GM23338 (cell line): ENCODE results near the gene EML1. TPM values are rescaled to one million over a fixed set of nuclear protein-coding genes. Genes with fewer than 3 reads are reported as not detected.

Source experiments
- ATAC-seq: fragments of 200-7000 bp; cut with Tn5 transposase; 3 replicates; pipeline ENCODE4 v1.9.1; 2020
- DNase-seq: peaks from one replicate; pipeline ENCODE4 v3.0.0-alpha.2; 2015; ENCODE audit warnings: low spot score
- H2AFZ ChIP-seq: fragments of 200-600 bp; sonication (generic); 2 replicates; pipeline ENCODE4 v1.8.0; 2016; ENCODE audit warnings: antibody characterized with exemption, mild to moderate bottlenecking, moderate library complexity
- H3F3A ChIP-seq: fragments of 200-600 bp; sonication (generic); replicated peaks from 2 replicates; pipeline ENCODE4 v1.8.0; 2017; ENCODE audit warnings: antibody characterized with exemption, mixed run types, low read depth
- H3K27ac ChIP-seq: fragments of 200-600 bp; sonication (generic); 2 replicates; pipeline ENCODE4 v1.6.1; 2016; ENCODE audit warnings: low read depth
- H3K27me3 ChIP-seq: fragments of 200-600 bp; sonication (generic); 2 replicates; pipeline ENCODE4 v1.8.0; 2016; ENCODE audit warnings: mild to moderate bottlenecking, mixed run types, moderate library complexity; ENCODE audit not compliant: insufficient read depth
- H3K36me3 ChIP-seq: fragments of 200-600 bp; sonication (generic); 2 replicates; pipeline ENCODE4 v1.8.0; 2016; ENCODE audit warnings: mild to moderate bottlenecking; ENCODE audit not compliant: insufficient read depth
- H3K4me1 ChIP-seq: fragments of 200-600 bp; sonication (generic); 2 replicates; pipeline ENCODE4 v1.8.0; 2016; ENCODE audit warnings: mild to moderate bottlenecking, moderate library complexity; ENCODE audit not compliant: insufficient read depth
- H3K4me2 ChIP-seq: fragments of 200-600 bp; sonication (generic); 2 replicates; pipeline ENCODE4 v1.7.1; 2017; ENCODE audit warnings: mixed run types
- H3K4me3 ChIP-seq: fragments of 200-600 bp; sonication (generic); 2 replicates; pipeline ENCODE4 v1.6.1; 2016; ENCODE audit warnings: mixed run types
- H3K79me2 ChIP-seq: fragments of 200-600 bp; sonication (generic); replicated peaks from 2 replicates; pipeline ENCODE4 v1.8.0; 2017; ENCODE audit warnings: mild to moderate bottlenecking; ENCODE audit not compliant: insufficient read depth
- H3K9me2 ChIP-seq: fragments of 200-600 bp; sonication (generic); 2 replicates; pipeline ENCODE4 v1.8.0; 2017; ENCODE audit not compliant: insufficient read depth
- H4K20me1 ChIP-seq: fragments of 200-600 bp; sonication (generic); replicated peaks from 2 replicates; pipeline ENCODE4 v1.8.0; 2017; ENCODE audit warnings: mild to moderate bottlenecking; ENCODE audit not compliant: insufficient read depth
- H3K27ac Mint-ChIP-seq: 2 replicates; pipeline ENCODE4 v1.8.0; 2020; ENCODE audit warnings: inconsistent platforms, mild to moderate bottlenecking, moderate library complexity, mixed read lengths
- H3K27me3 Mint-ChIP-seq: 3 replicates; pipeline ENCODE4 v1.8.0; 2022; ENCODE audit warnings: low read depth, mild to moderate bottlenecking, moderate library complexity, mixed read lengths, inconsistent platforms; ENCODE audit not compliant: insufficient read depth, poor library complexity
- H3K36me3 Mint-ChIP-seq: 3 replicates; pipeline ENCODE4 v1.8.0; 2021; ENCODE audit warnings: low read depth, mild to moderate bottlenecking, inconsistent platforms, moderate library complexity, mixed read lengths
- H3K4me1 Mint-ChIP-seq: 3 replicates; pipeline ENCODE4 v1.8.0; 2020; ENCODE audit warnings: mild to moderate bottlenecking, inconsistent platforms, mixed read lengths
- H3K4me3 Mint-ChIP-seq: 3 replicates; pipeline ENCODE4 v1.8.0; 2021; ENCODE audit warnings: moderate library complexity, mild to moderate bottlenecking, inconsistent platforms, mixed read lengths
- H3K9me3 Mint-ChIP-seq: 3 replicates; pipeline ENCODE4 v1.8.0; 2020; ENCODE audit warnings: moderate library complexity, mild to moderate bottlenecking, inconsistent platforms, mixed read lengths
- CREB1 ChIP-seq: fragments of 250-450 bp; sonication (Bioruptor Pico); IDR thresholded peaks from 2 replicates; pipeline ENCODE4 v1.5.0; 2020; ENCODE audit warnings: low read depth, mild to moderate bottlenecking, moderate library complexity
- EZH2 ChIP-seq: fragments of 200-600 bp; sonication (generic); IDR thresholded peaks from one replicate; pipeline ENCODE4 v1.8.0; 2017; ENCODE audit warnings: antibody characterized with exemption, mild to moderate bottlenecking, low read depth; ENCODE audit not compliant: unreplicated experiment
- EZH2phosphoT487 ChIP-seq: fragments of 200-600 bp; sonication (generic); IDR thresholded peaks from one replicate; pipeline ENCODE4 v1.8.1; 2018; ENCODE audit warnings: antibody characterized with exemption; ENCODE audit not compliant: unreplicated experiment
- JUNB ChIP-seq: IDR thresholded peaks from one replicate; pipeline ENCODE4 v1.6.1; 2016; ENCODE audit warnings: antibody characterized with exemption; ENCODE audit not compliant: unreplicated experiment
- NANOG ChIP-seq: IDR thresholded peaks from 2 replicates; pipeline ENCODE4 v1.6.1; 2016; ENCODE audit warnings: antibody characterized with exemption, borderline replicate concordance
- POLR2AphosphoS5 ChIP-seq: IDR thresholded peaks from 2 replicates; pipeline ENCODE4 v1.6.1; 2016; ENCODE audit warnings: antibody characterized with exemption, low read depth
- STAT1 ChIP-seq: IDR thresholded peaks from one replicate; pipeline ENCODE4 v1.6.1; 2016; ENCODE audit warnings: antibody characterized with exemption; ENCODE audit not compliant: unreplicated experiment
- ZNF114 ChIP-seq: fragments of 250-450 bp; sonication (Bioruptor Pico); IDR thresholded peaks from 2 replicates; pipeline ENCODE4 v1.5.0; 2020; ENCODE audit warnings: mild to moderate bottlenecking, moderate library complexity
- ZNF331 ChIP-seq: fragments of 250-450 bp; sonication (Bioruptor Pico); IDR thresholded peaks from 2 replicates; pipeline ENCODE4 v1.5.0; 2020; ENCODE audit warnings: low read depth, mild to moderate bottlenecking, moderate library complexity
- polyA plus RNA-seq: library from polyadenylated mRNA; unstranded; fragments of >200 nt; fragmentation: Nextera tagmentation; extraction: Ambion mirVana; gene quantifications from 2 replicates; pipeline ENCODE4 v1.2.1, GENCODE V29; 2016
- total RNA-seq: library from RNA; depleted of rRNA; stranded (reverse); fragments of >200 nt; shearing (Covaris generic); gene quantifications from 2 replicates; pipeline ENCODE4 v1.2.3, GENCODE V29; 2014
- TF ChIP-seq, protein P1 (sequence below), 2 experiments: fragments of 200-600 bp in 1 of 2; sonication (generic) in 1 of 2; conservative IDR thresholded peaks; 2 replicates each; pipeline versions ENCODE4 v1.5.1 to v1.6.1; 2016 to 2017; ENCODE audit warnings: antibody characterized with exemption in 2 of 2, low read depth in 2 of 2, mild to moderate bottlenecking in 2 of 2, moderate library complexity in 1 of 2
- TF ChIP-seq, protein P2 (sequence below): IDR thresholded peaks from 2 replicates; pipeline ENCODE4 v1.6.1; 2016; ENCODE audit warnings: antibody characterized with exemption
- TF ChIP-seq, protein P3 (sequence below): fragments of 250-450 bp; sonication (Bioruptor Pico); IDR thresholded peaks from 2 replicates; pipeline ENCODE4 v1.5.0; 2020; ENCODE audit warnings: mild to moderate bottlenecking, moderate library complexity
- TF ChIP-seq, protein P4 (sequence below): IDR thresholded peaks from one replicate; pipeline ENCODE4 v1.6.1; 2018; ENCODE audit warnings: antibody characterized with exemption; ENCODE audit not compliant: unreplicated experiment

Gene EML1
- total and polyA plus RNA-seq, 2 experiments from 2014 or later = 7.0 to 18.1 TPM

DNA sequence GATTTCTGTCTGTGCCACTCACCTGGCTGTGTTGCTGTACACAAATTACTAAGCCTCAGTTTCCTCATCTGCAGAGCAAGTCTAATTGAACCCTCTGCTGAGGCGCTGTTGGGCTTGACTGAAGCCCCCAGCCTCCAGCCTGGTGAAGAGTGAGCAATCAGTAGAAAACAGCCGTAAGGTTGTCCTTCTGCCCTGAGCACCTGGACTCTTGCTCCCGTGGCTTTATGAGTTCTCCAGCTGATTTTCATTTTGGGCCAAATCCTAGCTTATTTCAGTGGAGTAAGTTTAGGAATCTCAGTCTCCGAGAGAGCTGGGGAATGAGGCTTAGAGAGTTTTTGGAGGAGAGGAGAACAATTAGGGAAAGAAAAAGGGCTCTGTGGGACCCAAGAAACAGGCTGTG lies 138.1 kb downstream of the EML1 start:
- peaks cover 13% of the 10 kb centered on the region for H3K4me1 Mint-ChIP-seq
- TF ChIP-seq POLR2AphosphoS5 = no peak
- TF ChIP-seq, protein P1, sequence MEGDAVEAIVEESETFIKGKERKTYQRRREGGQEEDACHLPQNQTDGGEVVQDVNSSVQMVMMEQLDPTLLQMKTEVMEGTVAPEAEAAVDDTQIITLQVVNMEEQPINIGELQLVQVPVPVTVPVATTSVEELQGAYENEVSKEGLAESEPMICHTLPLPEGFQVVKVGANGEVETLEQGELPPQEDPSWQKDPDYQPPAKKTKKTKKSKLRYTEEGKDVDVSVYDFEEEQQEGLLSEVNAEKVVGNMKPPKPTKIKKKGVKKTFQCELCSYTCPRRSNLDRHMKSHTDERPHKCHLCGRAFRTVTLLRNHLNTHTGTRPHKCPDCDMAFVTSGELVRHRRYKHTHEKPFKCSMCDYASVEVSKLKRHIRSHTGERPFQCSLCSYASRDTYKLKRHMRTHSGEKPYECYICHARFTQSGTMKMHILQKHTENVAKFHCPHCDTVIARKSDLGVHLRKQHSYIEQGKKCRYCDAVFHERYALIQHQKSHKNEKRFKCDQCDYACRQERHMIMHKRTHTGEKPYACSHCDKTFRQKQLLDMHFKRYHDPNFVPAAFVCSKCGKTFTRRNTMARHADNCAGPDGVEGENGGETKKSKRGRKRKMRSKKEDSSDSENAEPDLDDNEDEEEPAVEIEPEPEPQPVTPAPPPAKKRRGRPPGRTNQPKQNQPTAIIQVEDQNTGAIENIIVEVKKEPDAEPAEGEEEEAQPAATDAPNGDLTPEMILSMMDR (conservative IDR thresholded peaks at IDR 0.05; ENCODE audit: low read depth in 2 of 2) = no peak
- no peak for TF ChIP-seq ZNF331 (CRISPR knock-in tag)
- no peak for TF ChIP-seq JUNB
- TF ChIP-seq EZH2phosphoT487 = no peak
- no peak for TF ChIP-seq CREB1 (CRISPR knock-in tag)
- TF ChIP-seq, protein P2, sequence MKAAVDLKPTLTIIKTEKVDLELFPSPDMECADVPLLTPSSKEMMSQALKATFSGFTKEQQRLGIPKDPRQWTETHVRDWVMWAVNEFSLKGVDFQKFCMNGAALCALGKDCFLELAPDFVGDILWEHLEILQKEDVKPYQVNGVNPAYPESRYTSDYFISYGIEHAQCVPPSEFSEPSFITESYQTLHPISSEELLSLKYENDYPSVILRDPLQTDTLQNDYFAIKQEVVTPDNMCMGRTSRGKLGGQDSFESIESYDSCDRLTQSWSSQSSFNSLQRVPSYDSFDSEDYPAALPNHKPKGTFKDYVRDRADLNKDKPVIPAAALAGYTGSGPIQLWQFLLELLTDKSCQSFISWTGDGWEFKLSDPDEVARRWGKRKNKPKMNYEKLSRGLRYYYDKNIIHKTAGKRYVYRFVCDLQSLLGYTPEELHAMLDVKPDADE = no peak
- TF ChIP-seq EZH2 = no peak
- TF ChIP-seq, protein P3, sequence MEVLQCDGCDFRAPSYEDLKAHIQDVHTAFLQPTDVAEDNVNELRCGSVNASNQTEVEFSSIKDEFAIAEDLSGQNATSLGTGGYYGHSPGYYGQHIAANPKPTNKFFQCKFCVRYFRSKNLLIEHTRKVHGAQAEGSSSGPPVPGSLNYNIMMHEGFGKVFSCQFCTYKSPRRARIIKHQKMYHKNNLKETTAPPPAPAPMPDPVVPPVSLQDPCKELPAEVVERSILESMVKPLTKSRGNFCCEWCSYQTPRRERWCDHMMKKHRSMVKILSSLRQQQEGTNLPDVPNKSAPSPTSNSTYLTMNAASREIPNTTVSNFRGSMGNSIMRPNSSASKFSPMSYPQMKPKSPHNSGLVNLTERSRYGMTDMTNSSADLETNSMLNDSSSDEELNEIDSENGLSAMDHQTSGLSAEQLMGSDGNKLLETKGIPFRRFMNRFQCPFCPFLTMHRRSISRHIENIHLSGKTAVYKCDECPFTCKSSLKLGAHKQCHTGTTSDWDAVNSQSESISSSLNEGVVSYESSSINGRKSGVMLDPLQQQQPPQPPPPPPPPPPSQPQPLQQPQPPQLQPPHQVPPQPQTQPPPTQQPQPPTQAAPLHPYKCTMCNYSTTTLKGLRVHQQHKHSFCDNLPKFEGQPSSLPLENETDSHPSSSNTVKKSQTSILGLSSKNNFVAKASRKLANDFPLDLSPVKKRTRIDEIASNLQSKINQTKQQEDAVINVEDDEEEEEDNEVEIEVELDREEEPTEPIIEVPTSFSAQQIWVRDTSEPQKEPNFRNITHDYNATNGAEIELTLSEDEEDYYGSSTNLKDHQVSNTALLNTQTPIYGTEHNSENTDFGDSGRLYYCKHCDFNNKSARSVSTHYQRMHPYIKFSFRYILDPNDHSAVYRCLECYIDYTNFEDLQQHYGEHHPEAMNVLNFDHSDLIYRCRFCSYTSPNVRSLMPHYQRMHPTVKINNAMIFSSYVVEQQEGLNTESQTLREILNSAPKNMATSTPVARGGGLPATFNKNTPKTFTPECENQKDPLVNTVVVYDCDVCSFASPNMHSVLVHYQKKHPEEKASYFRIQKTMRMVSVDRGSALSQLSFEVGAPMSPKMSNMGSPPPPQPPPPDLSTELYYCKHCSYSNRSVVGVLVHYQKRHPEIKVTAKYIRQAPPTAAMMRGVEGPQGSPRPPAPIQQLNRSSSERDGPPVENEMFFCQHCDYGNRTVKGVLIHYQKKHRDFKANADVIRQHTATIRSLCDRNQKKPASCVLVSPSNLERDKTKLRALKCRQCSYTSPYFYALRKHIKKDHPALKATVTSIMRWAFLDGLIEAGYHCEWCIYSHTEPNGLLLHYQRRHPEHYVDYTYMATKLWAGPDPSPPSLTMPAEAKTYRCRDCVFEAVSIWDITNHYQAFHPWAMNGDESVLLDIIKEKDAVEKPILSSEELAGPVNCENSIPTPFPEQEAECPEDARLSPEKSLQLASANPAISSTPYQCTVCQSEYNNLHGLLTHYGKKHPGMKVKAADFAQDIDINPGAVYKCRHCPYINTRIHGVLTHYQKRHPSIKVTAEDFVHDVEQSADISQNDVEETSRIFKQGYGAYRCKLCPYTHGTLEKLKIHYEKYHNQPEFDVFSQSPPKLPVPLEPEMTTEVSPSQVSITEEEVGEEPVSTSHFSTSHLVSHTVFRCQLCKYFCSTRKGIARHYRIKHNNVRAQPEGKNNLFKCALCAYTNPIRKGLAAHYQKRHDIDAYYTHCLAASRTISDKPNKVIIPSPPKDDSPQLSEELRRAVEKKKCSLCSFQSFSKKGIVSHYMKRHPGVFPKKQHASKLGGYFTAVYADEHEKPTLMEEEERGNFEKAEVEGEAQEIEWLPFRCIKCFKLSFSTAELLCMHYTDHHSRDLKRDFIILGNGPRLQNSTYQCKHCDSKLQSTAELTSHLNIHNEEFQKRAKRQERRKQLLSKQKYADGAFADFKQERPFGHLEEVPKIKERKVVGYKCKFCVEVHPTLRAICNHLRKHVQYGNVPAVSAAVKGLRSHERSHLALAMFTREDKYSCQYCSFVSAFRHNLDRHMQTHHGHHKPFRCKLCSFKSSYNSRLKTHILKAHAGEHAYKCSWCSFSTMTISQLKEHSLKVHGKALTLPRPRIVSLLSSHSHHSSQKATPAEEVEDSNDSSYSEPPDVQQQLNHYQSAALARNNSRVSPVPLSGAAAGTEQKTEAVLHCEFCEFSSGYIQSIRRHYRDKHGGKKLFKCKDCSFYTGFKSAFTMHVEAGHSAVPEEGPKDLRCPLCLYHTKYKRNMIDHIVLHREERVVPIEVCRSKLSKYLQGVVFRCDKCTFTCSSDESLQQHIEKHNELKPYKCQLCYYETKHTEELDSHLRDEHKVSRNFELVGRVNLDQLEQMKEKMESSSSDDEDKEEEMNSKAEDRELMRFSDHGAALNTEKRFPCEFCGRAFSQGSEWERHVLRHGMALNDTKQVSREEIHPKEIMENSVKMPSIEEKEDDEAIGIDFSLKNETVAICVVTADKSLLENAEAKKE (CRISPR knock-in tag) = no peak
- TF ChIP-seq STAT1 = no peak
- TF ChIP-seq, protein P4, sequence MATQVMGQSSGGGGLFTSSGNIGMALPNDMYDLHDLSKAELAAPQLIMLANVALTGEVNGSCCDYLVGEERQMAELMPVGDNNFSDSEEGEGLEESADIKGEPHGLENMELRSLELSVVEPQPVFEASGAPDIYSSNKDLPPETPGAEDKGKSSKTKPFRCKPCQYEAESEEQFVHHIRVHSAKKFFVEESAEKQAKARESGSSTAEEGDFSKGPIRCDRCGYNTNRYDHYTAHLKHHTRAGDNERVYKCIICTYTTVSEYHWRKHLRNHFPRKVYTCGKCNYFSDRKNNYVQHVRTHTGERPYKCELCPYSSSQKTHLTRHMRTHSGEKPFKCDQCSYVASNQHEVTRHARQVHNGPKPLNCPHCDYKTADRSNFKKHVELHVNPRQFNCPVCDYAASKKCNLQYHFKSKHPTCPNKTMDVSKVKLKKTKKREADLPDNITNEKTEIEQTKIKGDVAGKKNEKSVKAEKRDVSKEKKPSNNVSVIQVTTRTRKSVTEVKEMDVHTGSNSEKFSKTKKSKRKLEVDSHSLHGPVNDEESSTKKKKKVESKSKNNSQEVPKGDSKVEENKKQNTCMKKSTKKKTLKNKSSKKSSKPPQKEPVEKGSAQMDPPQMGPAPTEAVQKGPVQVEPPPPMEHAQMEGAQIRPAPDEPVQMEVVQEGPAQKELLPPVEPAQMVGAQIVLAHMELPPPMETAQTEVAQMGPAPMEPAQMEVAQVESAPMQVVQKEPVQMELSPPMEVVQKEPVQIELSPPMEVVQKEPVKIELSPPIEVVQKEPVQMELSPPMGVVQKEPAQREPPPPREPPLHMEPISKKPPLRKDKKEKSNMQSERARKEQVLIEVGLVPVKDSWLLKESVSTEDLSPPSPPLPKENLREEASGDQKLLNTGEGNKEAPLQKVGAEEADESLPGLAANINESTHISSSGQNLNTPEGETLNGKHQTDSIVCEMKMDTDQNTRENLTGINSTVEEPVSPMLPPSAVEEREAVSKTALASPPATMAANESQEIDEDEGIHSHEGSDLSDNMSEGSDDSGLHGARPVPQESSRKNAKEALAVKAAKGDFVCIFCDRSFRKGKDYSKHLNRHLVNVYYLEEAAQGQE = no peak
- no peak for TF ChIP-seq NANOG
- TF ChIP-seq ZNF114 (CRISPR knock-in tag) = no peak
- no peaks in the 10 kb centered on the region for H3K9me2 ChIP-seq
- no peaks in the 10 kb centered on the region for H3F3A ChIP-seq
- DNase-seq = no peak
- H3K4me3 ChIP-seq = no peak overlapping the region
- H3K27me3 Mint-ChIP-seq = peaks cover 9% of the 10 kb centered on the region
- no peaks in the 10 kb centered on the region for H3K4me1 ChIP-seq
- peaks cover 9% of the 10 kb centered on the region; the same call in 2 of the 3 replicates for H3K36me3 Mint-ChIP-seq
- no peaks in the 10 kb centered on the region for H4K20me1 ChIP-seq
- 0 out of 2 replicates have a peak, but pooled peaks cover 4% of the 10 kb centered on the region for H3K36me3 ChIP-seq
- H3K27me3 ChIP-seq = no peaks in the 10 kb centered on the region
- no peaks in the 10 kb centered on the region for H3K79me2 ChIP-seq
- no peak overlapping the region for H3K27ac Mint-ChIP-seq
- H3K27ac ChIP-seq = no peak overlapping the region
- H3K4me2 ChIP-seq = no peak overlapping the region
- peaks cover 14% of the 10 kb centered on the region for H3K9me3 Mint-ChIP-seq
- no peak overlapping the region for H3K4me3 Mint-ChIP-seq
- no peak overlapping the region for H2AFZ ChIP-seq
- no peak for ATAC-seq
